Measurements from ENCODE around the gene CLOCK.

The CLOCK gene

DNA sequence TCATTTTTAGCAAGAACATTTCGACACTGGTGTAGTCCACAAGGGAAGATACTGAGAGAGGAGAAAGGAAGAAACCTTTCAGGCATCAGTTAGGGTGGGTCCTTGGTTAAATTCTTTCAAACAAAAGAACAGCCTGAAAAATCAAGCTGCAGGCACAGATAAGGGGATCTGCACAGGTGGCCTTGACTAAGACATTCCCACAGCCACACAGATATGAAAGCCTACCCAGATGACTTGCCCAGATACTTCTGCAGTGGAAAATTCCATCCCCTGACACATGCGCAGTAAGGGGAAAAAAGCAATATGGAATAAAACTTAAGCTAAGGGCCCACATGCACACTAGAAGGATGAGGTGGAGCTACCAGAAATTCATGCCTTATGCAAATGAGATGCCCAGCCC lies 159.9 kb downstream of the CLOCK start:
- Histone ChIP-seq H3F3A (ENCODE audit: control insufficient read depth, insufficient read depth) (no peaks in the 10 kb centered on the region), H3K4me1 (ENCODE audit: control insufficient read depth, low read length) (no peaks in the 10 kb centered on the region)

DNA sequence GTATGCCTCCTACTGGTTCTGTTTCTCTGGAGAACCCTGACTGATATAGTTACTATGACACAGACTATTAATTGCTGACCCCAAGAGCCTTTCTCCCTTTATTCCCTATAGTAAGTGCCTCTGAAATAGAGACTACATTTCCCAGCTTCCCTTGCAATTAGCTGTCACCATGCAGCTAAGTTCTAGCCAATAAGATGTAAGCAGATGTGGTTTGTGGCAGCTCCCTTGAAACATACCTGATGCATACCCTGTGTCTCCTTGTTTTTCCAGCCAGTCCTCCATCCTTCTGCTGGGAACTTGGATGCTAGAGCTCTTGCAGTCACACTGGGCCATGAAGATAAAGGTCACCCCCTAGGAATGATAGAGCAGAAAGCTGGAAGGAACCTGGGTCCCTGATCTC lies 160.6 kb downstream of the CLOCK start:
- Histone ChIP-seq H3K36me3 (ENCODE audit: control insufficient read depth, low read length) (no peaks in the 10 kb centered on the region), H3K4me3 (ENCODE audit: low read length) (no peak overlapping the region), H3K27ac (ENCODE audit: low read depth, low read length) (no peak overlapping the region), H4K20me1 (ENCODE audit: control insufficient read depth, insufficient read depth, low read depth, low read length) (no peaks in the 10 kb centered on the region), H3F3A (ENCODE audit: control insufficient read depth, insufficient read depth) (no peaks in the 10 kb centered on the region), H3K4me2 (ENCODE audit: low read length) (no peak overlapping the region), H3K9me3 (ENCODE audit: control insufficient read depth, insufficient read depth, low read length) (no peaks in the 10 kb centered on the region), H3K27me3 (ENCODE audit: control insufficient read depth, low read length) (no peaks in the 10 kb centered on the region), H3K9me2 (replicated peaks; ENCODE audit: control insufficient read depth, low read length) (no peaks in the 10 kb centered on the region), H3K4me1 (ENCODE audit: control insufficient read depth, low read length) (no peaks in the 10 kb centered on the region), H3K79me2 (ENCODE audit: control insufficient read depth, low read length) (no peaks in the 10 kb centered on the region)
- TF ChIP-seq, protein P1, sequence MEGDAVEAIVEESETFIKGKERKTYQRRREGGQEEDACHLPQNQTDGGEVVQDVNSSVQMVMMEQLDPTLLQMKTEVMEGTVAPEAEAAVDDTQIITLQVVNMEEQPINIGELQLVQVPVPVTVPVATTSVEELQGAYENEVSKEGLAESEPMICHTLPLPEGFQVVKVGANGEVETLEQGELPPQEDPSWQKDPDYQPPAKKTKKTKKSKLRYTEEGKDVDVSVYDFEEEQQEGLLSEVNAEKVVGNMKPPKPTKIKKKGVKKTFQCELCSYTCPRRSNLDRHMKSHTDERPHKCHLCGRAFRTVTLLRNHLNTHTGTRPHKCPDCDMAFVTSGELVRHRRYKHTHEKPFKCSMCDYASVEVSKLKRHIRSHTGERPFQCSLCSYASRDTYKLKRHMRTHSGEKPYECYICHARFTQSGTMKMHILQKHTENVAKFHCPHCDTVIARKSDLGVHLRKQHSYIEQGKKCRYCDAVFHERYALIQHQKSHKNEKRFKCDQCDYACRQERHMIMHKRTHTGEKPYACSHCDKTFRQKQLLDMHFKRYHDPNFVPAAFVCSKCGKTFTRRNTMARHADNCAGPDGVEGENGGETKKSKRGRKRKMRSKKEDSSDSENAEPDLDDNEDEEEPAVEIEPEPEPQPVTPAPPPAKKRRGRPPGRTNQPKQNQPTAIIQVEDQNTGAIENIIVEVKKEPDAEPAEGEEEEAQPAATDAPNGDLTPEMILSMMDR (IDR thresholded peaks at IDR 0.05; ENCODE audit: low read depth, low read length, poor library complexity, severe bottlenecking): no peak
- no peak for TF ChIP-seq EZH2phosphoT487 (IDR thresholded peaks at IDR 0.05; ENCODE audit: borderline replicate concordance, low read length)

More for the DNA sequence above, 159.9 kb downstream of the CLOCK start:
- Histone ChIP-seq H3K4me2 (ENCODE audit: low read length) (no peak overlapping the region), H3K79me2 (ENCODE audit: control insufficient read depth, low read length) (no peaks in the 10 kb centered on the region), H3K27ac (ENCODE audit: low read depth, low read length) (no peak overlapping the region), H3K27me3 (ENCODE audit: control insufficient read depth, low read length) (no peaks in the 10 kb centered on the region), H3K36me3 (ENCODE audit: control insufficient read depth, low read length) (no peaks in the 10 kb centered on the region), H3K4me3 (ENCODE audit: low read length) (no peak overlapping the region), H3K9me2 (replicated peaks; ENCODE audit: control insufficient read depth, low read length) (no peaks in the 10 kb centered on the region), H3K9me3 (ENCODE audit: control insufficient read depth, insufficient read depth, low read length) (no peaks in the 10 kb centered on the region), H4K20me1 (ENCODE audit: control insufficient read depth, insufficient read depth, low read depth, low read length) (no peaks in the 10 kb centered on the region)
- TF ChIP-seq EZH2phosphoT487 (IDR thresholded peaks at IDR 0.05; ENCODE audit: borderline replicate concordance, low read length): no peak
- TF ChIP-seq, protein P1 (IDR thresholded peaks at IDR 0.05; ENCODE audit: low read depth, low read length, poor library complexity, severe bottlenecking): no peak

DNA sequence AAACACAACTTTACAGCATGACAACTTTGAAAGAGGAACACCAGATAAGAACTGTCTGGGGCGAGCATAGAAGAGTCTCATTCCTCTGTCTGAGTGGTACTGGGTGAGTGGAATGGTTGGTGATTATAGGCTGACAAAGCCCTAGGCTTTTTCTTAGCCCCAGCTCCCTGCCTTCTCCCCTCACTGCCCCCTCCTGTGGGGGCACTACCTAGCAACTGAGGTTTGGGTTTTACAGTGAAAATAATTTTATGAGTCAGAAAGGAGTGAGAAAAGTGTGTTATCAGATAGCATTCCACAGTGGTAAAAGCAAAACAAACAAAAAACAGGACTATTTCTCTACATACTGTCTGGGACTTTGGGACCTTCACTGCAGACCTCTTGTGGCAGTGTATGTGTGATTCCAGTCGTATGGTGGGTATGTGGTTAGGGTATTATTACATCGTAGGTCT lies 161.5 kb downstream of the CLOCK start:
- no peak for TF ChIP-seq EZH2phosphoT487 (IDR thresholded peaks at IDR 0.05; ENCODE audit: borderline replicate concordance, low read length)
- TF ChIP-seq, protein P1 (IDR thresholded peaks at IDR 0.05; ENCODE audit: low read depth, low read length, poor library complexity, severe bottlenecking): no peak
- no peak overlapping the region for H3K27ac ChIP-seq (ENCODE audit: low read depth, low read length)
- H3K27me3 ChIP-seq (ENCODE audit: control insufficient read depth, low read length): no peaks in the 10 kb centered on the region
- H3K9me3 ChIP-seq (ENCODE audit: control insufficient read depth, insufficient read depth, low read length): no peaks in the 10 kb centered on the region
- no peaks in the 10 kb centered on the region for H3K36me3 ChIP-seq (ENCODE audit: control insufficient read depth, low read length)
- H3F3A ChIP-seq (ENCODE audit: control insufficient read depth, insufficient read depth): no peaks in the 10 kb centered on the region
- H3K4me1 ChIP-seq (ENCODE audit: control insufficient read depth, low read length): no peaks in the 10 kb centered on the region
- H3K4me2 ChIP-seq (ENCODE audit: low read length): no peak overlapping the region
- H3K79me2 ChIP-seq (ENCODE audit: control insufficient read depth, low read length): no peaks in the 10 kb centered on the region
- H3K4me3 ChIP-seq (ENCODE audit: low read length): no peak overlapping the region
- no peaks in the 10 kb centered on the region for H4K20me1 ChIP-seq (ENCODE audit: control insufficient read depth, insufficient read depth, low read depth, low read length)
- no peaks in the 10 kb centered on the region for H3K9me2 ChIP-seq (replicated peaks; ENCODE audit: control insufficient read depth, low read length)

Measured in DOHH2 (cell line).